KMS-11 (cell line): ENCODE results near the gene OR1J2.
"Not testable (repeated sequence)": the region's sequence is repeated elsewhere in the genome, so short reads cannot be mapped to it uniquely, and the experiment has no call there.

Source experiments
- H2AFZ ChIP-seq: fragments of 200-600 bp; sonication (generic); 2 replicates; pipeline ENCODE4 v1.6.1; 2016; ENCODE audit warnings: antibody characterized with exemption, mixed run types, low read depth
- H3K27ac ChIP-seq: fragments of 200-600 bp; sonication (generic); 2 replicates; pipeline ENCODE4 v1.6.1; 2016; ENCODE audit warnings: mild to moderate bottlenecking, mixed run types
- H3K27me3 ChIP-seq: fragments of 200-600 bp; sonication (generic); 2 replicates; pipeline ENCODE4 v1.6.1; 2017; ENCODE audit warnings: mild to moderate bottlenecking, low read depth, mixed run types, moderate library complexity; ENCODE audit not compliant: insufficient read depth
- H3K36me3 ChIP-seq: fragments of 200-600 bp; sonication (generic); 2 replicates; pipeline ENCODE4 v1.6.1; 2017; ENCODE audit warnings: mild to moderate bottlenecking, mixed run types; ENCODE audit not compliant: insufficient read depth
- H3K4me1 ChIP-seq: fragments of 200-600 bp; sonication (generic); 2 replicates; pipeline ENCODE4 v1.6.1; 2016; ENCODE audit warnings: mild to moderate bottlenecking, low read depth, mixed run types; ENCODE audit not compliant: poor library complexity, severe bottlenecking
- H3K4me2 ChIP-seq: fragments of 200-600 bp; sonication (generic); 2 replicates; pipeline ENCODE4 v1.7.0; 2016; ENCODE audit warnings: mild to moderate bottlenecking, mixed run types
- H3K4me3 ChIP-seq: fragments of 200-600 bp; sonication (generic); IDR thresholded peaks from 2 replicates; pipeline ENCODE4 v1.6.1; 2017; ENCODE audit warnings: low read depth, low read length, mixed read lengths; ENCODE audit not compliant: insufficient read depth
- H3K79me2 ChIP-seq: fragments of 200-600 bp; sonication (generic); 2 replicates; pipeline ENCODE4 v1.6.1; 2016; ENCODE audit warnings: low read depth, mixed run types; ENCODE audit not compliant: insufficient read depth
- H3K9ac ChIP-seq: fragments of 200-600 bp; sonication (generic); 2 replicates; pipeline ENCODE4 v1.6.1; 2016; ENCODE audit warnings: mild to moderate bottlenecking, mixed run types
- H4K20me1 ChIP-seq: fragments of 200-600 bp; sonication (generic); 2 replicates; pipeline ENCODE4 v1.6.1; 2016; ENCODE audit warnings: mild to moderate bottlenecking, mixed run types; ENCODE audit not compliant: insufficient read depth
- TF ChIP-seq, protein P1 (sequence below): fragments of 200-600 bp; sonication (generic); conservative IDR thresholded peaks from 2 replicates; pipeline ENCODE4 v1.6.1; 2017; ENCODE audit warnings: low read depth, mild to moderate bottlenecking, antibody characterized with exemption, low read length, moderate library complexity, mixed read lengths

The OR1J2 gene

DNA sequence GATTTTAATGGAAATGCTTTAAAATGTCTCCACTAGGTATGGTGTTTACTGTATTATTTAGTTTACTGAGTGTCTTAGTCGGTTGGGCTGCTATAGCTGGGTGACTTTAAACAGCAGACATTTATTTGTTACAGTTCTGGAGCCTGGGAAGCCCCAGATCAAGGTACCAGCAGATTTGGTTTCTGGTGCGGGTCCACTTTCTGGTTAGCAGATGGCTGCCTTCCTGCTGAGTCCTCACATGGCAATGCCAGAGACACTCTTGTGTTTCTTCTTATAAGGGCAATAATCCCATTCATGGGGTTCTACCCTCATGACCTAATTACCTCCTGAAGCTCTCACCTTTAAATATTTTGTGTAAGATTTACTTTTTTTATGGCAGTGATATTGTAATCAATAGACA is 7.6 kb downstream of the OR1J2 start:
- H3K4me1 ChIP-seq, result no peaks in the 10 kb centered on the region
- no peaks in the 10 kb centered on the region for H3K36me3 ChIP-seq
- no peak overlapping the region for H3K9ac ChIP-seq
- no peaks in the 10 kb centered on the region for H3K27me3 ChIP-seq
- H3K4me2 ChIP-seq, result no peak overlapping the region
- H3K79me2 ChIP-seq, result no peaks in the 10 kb centered on the region
- H4K20me1 ChIP-seq, result no peaks in the 10 kb centered on the region
- TF ChIP-seq, protein P1, sequence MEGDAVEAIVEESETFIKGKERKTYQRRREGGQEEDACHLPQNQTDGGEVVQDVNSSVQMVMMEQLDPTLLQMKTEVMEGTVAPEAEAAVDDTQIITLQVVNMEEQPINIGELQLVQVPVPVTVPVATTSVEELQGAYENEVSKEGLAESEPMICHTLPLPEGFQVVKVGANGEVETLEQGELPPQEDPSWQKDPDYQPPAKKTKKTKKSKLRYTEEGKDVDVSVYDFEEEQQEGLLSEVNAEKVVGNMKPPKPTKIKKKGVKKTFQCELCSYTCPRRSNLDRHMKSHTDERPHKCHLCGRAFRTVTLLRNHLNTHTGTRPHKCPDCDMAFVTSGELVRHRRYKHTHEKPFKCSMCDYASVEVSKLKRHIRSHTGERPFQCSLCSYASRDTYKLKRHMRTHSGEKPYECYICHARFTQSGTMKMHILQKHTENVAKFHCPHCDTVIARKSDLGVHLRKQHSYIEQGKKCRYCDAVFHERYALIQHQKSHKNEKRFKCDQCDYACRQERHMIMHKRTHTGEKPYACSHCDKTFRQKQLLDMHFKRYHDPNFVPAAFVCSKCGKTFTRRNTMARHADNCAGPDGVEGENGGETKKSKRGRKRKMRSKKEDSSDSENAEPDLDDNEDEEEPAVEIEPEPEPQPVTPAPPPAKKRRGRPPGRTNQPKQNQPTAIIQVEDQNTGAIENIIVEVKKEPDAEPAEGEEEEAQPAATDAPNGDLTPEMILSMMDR, result no peak
- no peak overlapping the region for H2AFZ ChIP-seq
- no peak overlapping the region for H3K27ac ChIP-seq
- H3K4me3 ChIP-seq, result no peak overlapping the region

DNA sequence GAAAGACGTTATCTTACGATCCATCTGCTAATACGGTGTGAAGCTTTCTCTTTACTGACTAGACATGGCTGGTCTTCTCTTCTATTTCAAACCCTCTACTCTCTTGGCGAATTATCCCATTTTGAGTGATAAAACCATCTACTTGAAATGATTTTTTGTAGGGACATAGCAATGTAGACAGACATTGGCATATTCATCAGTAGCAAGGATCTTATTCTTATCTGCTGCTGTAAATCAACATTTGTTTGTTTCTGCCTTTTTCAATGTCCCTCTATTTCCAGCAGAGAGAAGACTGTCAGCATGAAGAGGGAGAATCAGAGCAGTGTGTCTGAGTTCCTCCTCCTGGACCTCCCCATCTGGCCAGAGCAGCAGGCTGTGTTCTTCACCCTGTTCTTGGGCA is 8.2 kb downstream of the OR1J2 start, which contains the start of gene OR1J4:
OR1J4 (plus strand) TSS at position 301 of the 400 bp plus-strand sequence; CDS start at position 301, 0 bp downstream.
- Histone ChIP-seq H2AFZ (no peak within 1 kb of the TSS), H3K27ac (no peak within 1 kb of the TSS), H3K4me1 (no peaks in the 10 kb centered on the region), H3K4me3 (no peak within 1 kb of the TSS), H3K79me2 (no peaks in the 10 kb centered on the region), H3K4me2 (no peak within 1 kb of the TSS), H3K9ac (no peak within 1 kb of the TSS), H3K27me3 (no peaks in the 10 kb centered on the region), H4K20me1 (no peaks in the 10 kb centered on the region), H3K36me3 (no peaks in the 10 kb centered on the region)
- TF ChIP-seq, protein P1, result no peak

DNA sequence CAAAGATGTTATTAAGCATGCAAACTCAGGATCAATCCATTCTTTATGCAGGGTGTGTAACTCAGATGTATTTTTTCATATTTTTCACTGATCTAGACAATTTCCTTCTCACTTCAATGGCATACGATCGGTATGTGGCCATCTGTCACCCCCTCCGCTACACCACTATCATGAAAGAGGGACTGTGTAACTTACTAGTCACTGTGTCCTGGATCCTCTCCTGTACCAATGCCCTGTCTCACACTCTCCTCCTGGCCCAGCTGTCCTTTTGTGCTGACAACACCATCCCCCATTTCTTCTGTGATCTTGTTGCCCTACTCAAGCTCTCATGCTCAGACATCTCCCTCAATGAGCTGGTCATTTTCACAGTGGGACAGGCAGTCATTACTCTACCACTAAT is 8.8 kb downstream of the OR1J2 start:
- no peaks in the 10 kb centered on the region for H3K27me3 ChIP-seq
- H3K4me2 ChIP-seq, result no peak overlapping the region
- H3K36me3 ChIP-seq, result no peaks in the 10 kb centered on the region

DNA sequence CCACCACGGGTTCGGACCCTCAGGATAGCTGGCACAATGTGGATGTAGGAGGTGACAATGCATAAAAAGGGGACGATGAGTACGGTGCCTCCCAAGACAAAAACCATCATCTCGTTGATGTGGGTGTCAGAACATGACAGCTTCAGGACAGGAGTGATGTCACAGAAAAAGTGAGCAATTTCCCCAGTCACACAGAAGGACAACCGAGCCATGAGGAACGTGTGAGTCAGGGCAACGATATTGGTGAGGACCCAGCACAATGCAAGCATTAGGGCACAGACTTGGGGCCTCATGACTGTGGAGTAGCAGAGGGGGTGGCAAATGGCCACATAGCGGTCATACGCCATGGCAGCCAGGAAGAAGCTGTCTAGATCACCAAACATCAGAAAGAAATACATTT is 16.0 kb downstream of the OR1J2 start:
- Histone ChIP-seq H4K20me1 (no peaks in the 10 kb centered on the region), H3K4me1 (no peaks in the 10 kb centered on the region), H3K9ac (no peak overlapping the region), H3K4me2 (no peak overlapping the region), H3K27ac (no peak overlapping the region), H3K4me3 (no peak overlapping the region), H3K79me2 (no peaks in the 10 kb centered on the region), H3K36me3 (no peaks in the 10 kb centered on the region), H3K27me3 (no peaks in the 10 kb centered on the region), H2AFZ (no peak overlapping the region)
- TF ChIP-seq, protein P1, result no peak

More for the DNA sequence above, 8.8 kb downstream of the OR1J2 start:
- TF ChIP-seq, protein P1, result no peak
- Histone ChIP-seq H4K20me1 (no peaks in the 10 kb centered on the region), H3K4me1 (no peaks in the 10 kb centered on the region), H3K9ac (no peak overlapping the region), H3K79me2 (no peaks in the 10 kb centered on the region), H3K27ac (no peak overlapping the region), H3K4me3 (no peak overlapping the region), H2AFZ (no peak overlapping the region)

DNA sequence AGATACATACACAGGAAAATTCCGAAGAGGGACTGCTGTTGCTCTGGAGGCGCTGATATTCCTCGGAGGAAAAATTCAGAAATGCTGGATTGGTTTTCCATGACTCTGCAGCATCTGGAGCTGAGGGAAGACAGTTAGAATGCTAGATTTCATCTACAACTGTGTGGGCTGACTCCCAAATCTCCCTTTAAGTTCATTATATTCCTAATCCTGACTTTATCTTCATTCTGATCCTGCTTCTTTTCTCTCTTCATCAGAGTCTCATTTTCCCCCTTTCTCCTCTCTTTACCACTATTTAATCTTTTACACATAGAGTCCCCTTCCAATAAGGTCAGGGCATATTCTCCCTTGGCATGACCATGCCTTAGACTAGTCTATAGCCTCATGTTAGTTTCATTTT is 16.6 kb downstream of the OR1J2 start, which contains the start of gene OR1N1:
OR1N1 (minus strand) TSS at position 101 of the 400 bp plus-strand sequence; CDS start at position 101, 0 bp downstream.
- no peaks in the 10 kb centered on the region for H3K36me3 ChIP-seq
- H3K79me2 ChIP-seq, result no peaks in the 10 kb centered on the region
- no peaks in the 10 kb centered on the region for H3K4me1 ChIP-seq
- H3K27ac ChIP-seq, result no peak within 1 kb of the TSS
- H3K9ac ChIP-seq, result no peak within 1 kb of the TSS
- H2AFZ ChIP-seq, result no peak within 1 kb of the TSS
- H4K20me1 ChIP-seq, result no peaks in the 10 kb centered on the region
- TF ChIP-seq, protein P1, result no peak
- no peak within 1 kb of the TSS for H3K4me2 ChIP-seq
- no peak within 1 kb of the TSS for H3K4me3 ChIP-seq
- no peaks in the 10 kb centered on the region for H3K27me3 ChIP-seq

DNA sequence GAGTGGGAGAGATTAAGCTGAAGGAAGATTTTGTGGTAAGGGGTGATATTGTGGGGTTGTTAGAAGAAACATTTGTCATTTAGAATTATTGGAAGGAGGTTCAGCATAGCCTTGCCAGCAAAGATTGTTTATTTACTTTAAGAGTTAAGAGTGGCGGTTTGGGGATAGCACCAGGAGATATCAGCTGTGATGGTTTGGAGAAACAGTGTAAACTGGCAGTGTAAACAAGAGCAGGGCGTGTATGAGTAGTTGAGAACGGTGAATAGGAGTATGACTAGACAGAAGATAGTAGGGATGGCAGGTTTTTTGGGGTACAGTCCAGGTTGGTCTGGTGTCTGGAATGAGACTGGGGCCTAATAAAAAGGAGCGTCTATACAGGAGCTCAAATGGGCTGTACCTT is 20.6 kb downstream of the OR1J2 start:
- H3K4me3 ChIP-seq, H3K36me3 ChIP-seq, H3K27me3 ChIP-seq, H3K9ac ChIP-seq, H3K79me2 ChIP-seq, H3K4me2 ChIP-seq, H2AFZ ChIP-seq, H3K27ac ChIP-seq, H3K4me1 ChIP-seq, H4K20me1 ChIP-seq: not testable (repeated sequence)
